NCI-H1930 (cell line): ENCODE measurements around the gene HPS4.
"Not testable (repeated sequence)": the region's sequence is repeated elsewhere in the genome, so short reads cannot be mapped to it uniquely, and the experiment has no call there.

Experiments used
- DNase-seq, 2 experiments: peaks; one replicate each; lab custom pipeline; 2025; lab: John Stamatoyannopoulos, UW

HPS4 gene

GRCh38 chr22:26409719-26410335 is 73.8 kb downstream of the HPS4 start:
- DNase-seq: no peak

GRCh38 chr22:26408562-26409220 is 74.9 kb downstream of the HPS4 start:
- DNase-seq: not testable (repeated sequence)

GRCh38 chr22:26406118-26406517 is 77.5 kb downstream of the HPS4 start:
- no peak for DNase-seq

GRCh38 chr22:26404851-26405421 is 78.6 kb downstream of the HPS4 start:
- no peak for DNase-seq

- DNase-seq: no peak
These were observed 81.9 kb downstream of the HPS4 start for GRCh38 chr22:26401726-26402125.
